SU-DHL-6 (cell line): ENCODE results near the gene OTUD5.

ENCODE experiments used
- EZH2phosphoT487 ChIP-seq: fragments of 200-600 bp; sonication (generic), shearing (Covaris generic); conservative IDR thresholded peaks from 2 replicates; pipeline ENCODE4 v1.6.1; 2018; ENCODE audit warnings: mild to moderate bottlenecking, antibody characterized with exemption, low read length, moderate library complexity, mixed read lengths
- TF ChIP-seq, protein P1 (sequence below): fragments of 200-600 bp; sonication (generic); IDR thresholded peaks from one replicate; pipeline ENCODE4 v1.5.1; 2017; ENCODE audit warnings: antibody characterized with exemption, mild to moderate bottlenecking, low read length, moderate library complexity; ENCODE audit not compliant: insufficient read depth, poor library complexity, severe bottlenecking

DNA sequence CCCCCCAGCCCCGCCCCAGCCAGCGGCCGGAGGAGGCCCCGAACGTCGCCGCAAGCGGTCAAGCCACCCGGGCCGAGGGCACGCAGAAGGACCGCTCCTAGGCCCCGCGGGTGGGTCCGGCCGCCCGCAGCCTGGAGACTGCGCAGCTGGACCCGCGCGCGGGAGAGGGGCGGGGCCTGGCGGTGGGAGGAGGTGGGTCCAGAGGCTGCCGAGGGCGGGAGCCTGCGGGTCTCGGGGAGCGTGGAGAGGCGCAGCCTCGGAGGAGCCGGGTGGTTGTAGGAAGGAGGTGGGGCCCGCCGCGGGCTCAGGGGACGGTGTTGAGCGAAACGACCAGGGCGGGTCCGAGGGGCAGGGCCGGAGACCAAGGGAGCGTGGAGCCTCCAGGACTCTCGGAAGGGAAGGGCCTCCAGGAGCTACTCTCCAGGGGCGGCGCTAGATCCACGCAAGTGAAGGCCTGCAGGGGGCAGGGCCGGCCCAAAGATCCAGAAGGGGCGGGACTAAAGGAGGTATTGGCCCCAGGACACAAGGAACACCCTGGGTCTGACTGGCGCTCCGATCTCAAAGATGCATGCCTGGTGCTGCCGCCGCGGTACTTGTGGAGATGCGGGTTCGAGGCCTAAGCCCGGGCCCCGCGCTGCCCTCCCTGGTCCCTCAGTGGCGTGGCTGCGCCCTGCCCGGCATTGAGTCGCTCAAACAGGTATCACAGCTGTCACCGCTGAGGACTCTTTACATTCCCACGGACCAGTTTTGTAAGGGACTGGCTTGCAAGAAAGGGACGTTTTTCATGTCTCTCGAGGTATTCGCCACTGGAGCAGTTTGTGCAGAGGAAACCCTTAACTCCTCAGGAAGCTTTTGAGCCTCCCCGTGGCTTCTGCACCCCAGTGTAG is 65.8 kb downstream of the OTUD5 start:
- TF ChIP-seq, protein P1, sequence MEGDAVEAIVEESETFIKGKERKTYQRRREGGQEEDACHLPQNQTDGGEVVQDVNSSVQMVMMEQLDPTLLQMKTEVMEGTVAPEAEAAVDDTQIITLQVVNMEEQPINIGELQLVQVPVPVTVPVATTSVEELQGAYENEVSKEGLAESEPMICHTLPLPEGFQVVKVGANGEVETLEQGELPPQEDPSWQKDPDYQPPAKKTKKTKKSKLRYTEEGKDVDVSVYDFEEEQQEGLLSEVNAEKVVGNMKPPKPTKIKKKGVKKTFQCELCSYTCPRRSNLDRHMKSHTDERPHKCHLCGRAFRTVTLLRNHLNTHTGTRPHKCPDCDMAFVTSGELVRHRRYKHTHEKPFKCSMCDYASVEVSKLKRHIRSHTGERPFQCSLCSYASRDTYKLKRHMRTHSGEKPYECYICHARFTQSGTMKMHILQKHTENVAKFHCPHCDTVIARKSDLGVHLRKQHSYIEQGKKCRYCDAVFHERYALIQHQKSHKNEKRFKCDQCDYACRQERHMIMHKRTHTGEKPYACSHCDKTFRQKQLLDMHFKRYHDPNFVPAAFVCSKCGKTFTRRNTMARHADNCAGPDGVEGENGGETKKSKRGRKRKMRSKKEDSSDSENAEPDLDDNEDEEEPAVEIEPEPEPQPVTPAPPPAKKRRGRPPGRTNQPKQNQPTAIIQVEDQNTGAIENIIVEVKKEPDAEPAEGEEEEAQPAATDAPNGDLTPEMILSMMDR = peak; percentile 11
- no peak for TF ChIP-seq EZH2phosphoT487
